DOHH2 (cell line): Measurements from ENCODE around the gene THAP4.

Source experiments
- H3F3A ChIP-seq: fragments of 200-600 bp; sonication (generic), shearing (Covaris generic); 2 replicates; pipeline ENCODE4 v1.6.0; 2016; ENCODE audit warnings: antibody characterized with exemption, mild to moderate bottlenecking; ENCODE audit not compliant: control insufficient read depth, insufficient read depth
- H3K27ac ChIP-seq: fragments of 200-600 bp; sonication (generic); 2 replicates; pipeline ENCODE4 v1.5.1; 2014; ENCODE audit warnings: low read depth, mild to moderate bottlenecking, low read length, moderate library complexity
- H3K27me3 ChIP-seq: fragments of 200-600 bp; sonication (generic); 2 replicates; pipeline ENCODE4 v1.6.1; 2014; ENCODE audit warnings: mild to moderate bottlenecking, low read length, mixed read lengths; ENCODE audit not compliant: control insufficient read depth
- H3K36me3 ChIP-seq: fragments of 200-600 bp; sonication (generic); 2 replicates; pipeline ENCODE4 v1.6.1; 2014; ENCODE audit warnings: mild to moderate bottlenecking, low read length, moderate library complexity, mixed read lengths; ENCODE audit not compliant: control insufficient read depth
- H3K4me1 ChIP-seq: fragments of 200-600 bp; sonication (generic); 2 replicates; pipeline ENCODE4 v1.6.1; 2014; ENCODE audit warnings: mild to moderate bottlenecking, low read length, mixed read lengths; ENCODE audit not compliant: control insufficient read depth
- H3K4me2 ChIP-seq: fragments of 200-600 bp; sonication (generic); 2 replicates; pipeline ENCODE4 v1.6.0; 2014; ENCODE audit warnings: mild to moderate bottlenecking, low read length, moderate library complexity
- H3K4me3 ChIP-seq: fragments of 200-600 bp; sonication (generic); 2 replicates; pipeline ENCODE4 v1.5.1; 2014; ENCODE audit warnings: mild to moderate bottlenecking, low read length, mixed read lengths
- H3K79me2 ChIP-seq: fragments of 200-600 bp; sonication (generic); 2 replicates; pipeline ENCODE4 v1.6.1; 2014; ENCODE audit warnings: mild to moderate bottlenecking, low read length, mixed read lengths; ENCODE audit not compliant: control insufficient read depth
- H3K9me2 ChIP-seq: fragments of 200-600 bp; sonication (generic); replicated peaks from 2 replicates; pipeline ENCODE4 v1.6.1; 2014; ENCODE audit warnings: mild to moderate bottlenecking, low read length, mixed read lengths; ENCODE audit not compliant: control insufficient read depth
- H3K9me3 ChIP-seq: fragments of 200-600 bp; sonication (generic); 2 replicates; pipeline ENCODE4 v1.6.1; 2014; ENCODE audit warnings: antibody characterized with exemption, low read length, mixed read lengths; ENCODE audit not compliant: control insufficient read depth, insufficient read depth
- H4K20me1 ChIP-seq: fragments of 200-600 bp; sonication (generic); 2 replicates; pipeline ENCODE4 v1.6.0; 2014; ENCODE audit warnings: low read depth, mild to moderate bottlenecking, antibody characterized with exemption, low read length, moderate library complexity; ENCODE audit not compliant: control insufficient read depth, insufficient read depth
- CTCF ChIP-seq: fragments of 200-600 bp; sonication (generic); IDR thresholded peaks from one replicate; pipeline ENCODE4 v1.5.1; 2014; ENCODE audit warnings: antibody characterized with exemption, mild to moderate bottlenecking, low read depth, low read length; ENCODE audit not compliant: poor library complexity, severe bottlenecking
- EZH2phosphoT487 ChIP-seq: fragments of 200-600 bp; sonication (generic); IDR thresholded peaks from 2 replicates; pipeline ENCODE4 v1.6.1; 2017; ENCODE audit warnings: borderline replicate concordance, mild to moderate bottlenecking, antibody characterized with exemption, low read length, moderate library complexity, mixed read lengths

The THAP4 gene

GRCh38 chr2:241637018-241637794, at the start of gene THAP4, which contains the start of gene ATG4B:
THAP4 (minus strand) TSS chr2:241637158; CDS start chr2:241637017, 141 bp downstream.
ATG4B (plus strand) TSS chr2:241637693; CDS start chr2:241637715, 22 bp downstream.
- Histone ChIP-seq H3K27ac (peak within 1 kb of the TSS; percentile 77), H3K4me2 (peak within 1 kb of the TSS; percentile 69), H3K27me3 (no peaks in the 10 kb centered on the region), H4K20me1 (peaks cover 7% of the 10 kb centered on the region; the same call in 1 of the 2 replicates), H3K4me3 (peak within 1 kb of the TSS; percentile 89), H3K9me2 (no peaks in the 10 kb centered on the region), H3K79me2 (peaks cover 91% of the 10 kb centered on the region), H3K9me3 (peaks cover 14% of the 10 kb centered on the region), H3K36me3 (peaks cover 56% of the 10 kb centered on the region), H3K4me1 (peaks cover 30% of the 10 kb centered on the region), H3F3A (peaks cover 5% of the 10 kb centered on the region; the same call in 1 of the 2 replicates)
- TF ChIP-seq CTCF (no peak), EZH2phosphoT487 (no peak)

- Histone ChIP-seq H3K4me2 (peak overlapping the region; percentile 82), H3K27me3 (no peaks in the 10 kb centered on the region), H3K4me1 (peaks cover 25% of the 10 kb centered on the region), H3K27ac (peak overlapping the region; percentile 44), H3K36me3 (peaks cover 83% of the 10 kb centered on the region), H3K9me2 (no peaks in the 10 kb centered on the region), H3K9me3 (no peaks in the 10 kb centered on the region), H3K79me2 (peaks cover 95% of the 10 kb centered on the region), H4K20me1 (peaks cover 3% of the 10 kb centered on the region; the same call in 1 of the 2 replicates), H3F3A (no peaks in the 10 kb centered on the region), H3K4me3 (peak overlapping the region; percentile 85)
- TF ChIP-seq CTCF (no peak), EZH2phosphoT487 (no peak)
Measured at GRCh38 chr2:241686324-241686649, 49.3 kb upstream of the THAP4 start.

GRCh38 chr2:241680827-241681599, 44.1 kb upstream of the THAP4 start:
- Histone ChIP-seq H3K4me1 (peaks cover 9% of the 10 kb centered on the region), H3K4me3 (no peak overlapping the region), H3K9me2 (no peaks in the 10 kb centered on the region), H3F3A (no peaks in the 10 kb centered on the region), H3K9me3 (no peaks in the 10 kb centered on the region), H4K20me1 (no peaks in the 10 kb centered on the region), H3K27me3 (no peaks in the 10 kb centered on the region), H3K27ac (no peak overlapping the region), H3K79me2 (peaks cover 59% of the 10 kb centered on the region), H3K36me3 (peaks cover 97% of the 10 kb centered on the region), H3K4me2 (no peak overlapping the region)
- TF ChIP-seq CTCF (no peak), EZH2phosphoT487 (no peak)
